ENCODE measurements around the gene ACTL7B.

- TF ChIP-seq CTCF (IDR thresholded peaks at IDR 0.05) (no peak), POLR2A (IDR thresholded peaks at IDR 0.05) (no peak)
Measured at GRCh38 chr9:108869092-108869725, 13.4 kb upstream of the ACTL7B start.

All from testis (tissue), 2 donors.